ENCODE results near the gene CNOT2.
A peak's percentile ranks its signal among the peaks of the same experiment; 100 is the strongest.

The CNOT2 gene

DNA sequence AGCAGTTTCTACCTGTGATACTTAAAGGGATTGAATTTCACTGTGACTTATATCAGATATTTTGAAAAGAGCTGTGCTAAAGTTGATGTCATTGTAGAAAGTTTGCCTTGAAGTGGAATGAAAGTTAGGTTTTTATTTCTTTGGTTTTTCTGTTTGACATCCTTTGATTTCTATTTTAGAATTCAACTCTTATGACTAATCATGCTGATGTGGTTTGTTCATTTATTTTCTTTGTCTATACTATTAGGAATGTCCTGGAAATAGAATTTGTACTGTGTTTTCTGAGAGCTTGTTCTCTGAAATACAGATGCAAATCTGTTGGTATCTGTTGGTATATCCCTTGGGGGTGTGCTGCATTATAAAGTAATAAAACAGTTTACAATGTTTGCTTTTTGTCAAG is 3.3 kb downstream of the CNOT2 start:
- no peak overlapping the region for H3K4me3 ChIP-seq (ENCODE audit: low read depth, low read length)
- TF ChIP-seq, protein P1, sequence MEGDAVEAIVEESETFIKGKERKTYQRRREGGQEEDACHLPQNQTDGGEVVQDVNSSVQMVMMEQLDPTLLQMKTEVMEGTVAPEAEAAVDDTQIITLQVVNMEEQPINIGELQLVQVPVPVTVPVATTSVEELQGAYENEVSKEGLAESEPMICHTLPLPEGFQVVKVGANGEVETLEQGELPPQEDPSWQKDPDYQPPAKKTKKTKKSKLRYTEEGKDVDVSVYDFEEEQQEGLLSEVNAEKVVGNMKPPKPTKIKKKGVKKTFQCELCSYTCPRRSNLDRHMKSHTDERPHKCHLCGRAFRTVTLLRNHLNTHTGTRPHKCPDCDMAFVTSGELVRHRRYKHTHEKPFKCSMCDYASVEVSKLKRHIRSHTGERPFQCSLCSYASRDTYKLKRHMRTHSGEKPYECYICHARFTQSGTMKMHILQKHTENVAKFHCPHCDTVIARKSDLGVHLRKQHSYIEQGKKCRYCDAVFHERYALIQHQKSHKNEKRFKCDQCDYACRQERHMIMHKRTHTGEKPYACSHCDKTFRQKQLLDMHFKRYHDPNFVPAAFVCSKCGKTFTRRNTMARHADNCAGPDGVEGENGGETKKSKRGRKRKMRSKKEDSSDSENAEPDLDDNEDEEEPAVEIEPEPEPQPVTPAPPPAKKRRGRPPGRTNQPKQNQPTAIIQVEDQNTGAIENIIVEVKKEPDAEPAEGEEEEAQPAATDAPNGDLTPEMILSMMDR (IDR thresholded peaks at IDR 0.05; ENCODE audit: low read depth, low read length, missing control alignments), result no peak
- no peak for DNase-seq
- H3K36me3 ChIP-seq (replicated peaks), result no peaks in the 10 kb centered on the region
- in situ Hi-C loops (cut with HindIII; ENCODE audit: low pct_ligation_motif_present, low sequenced_read_pairs), result no loop called here
- no peaks in the 10 kb centered on the region for H3K27me3 ChIP-seq (replicated peaks)
- H3K27ac ChIP-seq, result peak overlapping the region; percentile 6

DNA sequence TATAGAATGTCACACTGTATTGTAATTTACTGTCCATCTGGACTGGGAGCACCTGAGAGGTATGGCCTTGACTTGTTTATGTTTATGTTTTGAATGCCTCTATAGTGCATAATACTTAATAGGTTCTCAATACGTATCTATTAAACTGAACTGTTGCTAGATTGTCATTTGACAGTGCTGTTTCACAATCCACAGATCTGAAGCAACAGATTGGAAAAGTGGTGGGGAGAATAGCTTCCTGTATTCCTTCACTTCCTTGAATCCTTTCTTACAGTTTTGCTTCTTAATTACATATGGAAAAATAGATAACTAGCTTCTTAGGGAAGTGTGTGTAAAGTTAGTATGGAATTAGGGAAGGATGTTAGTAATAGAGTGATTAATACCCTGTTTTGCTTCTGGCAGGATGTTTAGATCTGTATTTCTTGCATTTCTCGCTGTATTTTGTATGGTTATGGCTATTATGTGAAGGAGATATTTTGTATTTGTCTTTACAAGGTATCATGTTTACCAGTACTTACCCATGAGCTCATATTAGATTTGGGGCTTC is 4.5 kb downstream of the CNOT2 start:
- Histone ChIP-seq H3K36me3 (replicated peaks) (no peaks in the 10 kb centered on the region), H3K27ac (no peak overlapping the region), H3K4me3 (ENCODE audit: low read depth, low read length) (no peak overlapping the region), H3K27me3 (replicated peaks) (no peaks in the 10 kb centered on the region)
- TF ChIP-seq, protein P1 (IDR thresholded peaks at IDR 0.05; ENCODE audit: low read depth, low read length, missing control alignments), result no peak
- in situ Hi-C loops (cut with HindIII; ENCODE audit: low pct_ligation_motif_present, low sequenced_read_pairs), result no loop called here
- DNase-seq, result no peak

DNA sequence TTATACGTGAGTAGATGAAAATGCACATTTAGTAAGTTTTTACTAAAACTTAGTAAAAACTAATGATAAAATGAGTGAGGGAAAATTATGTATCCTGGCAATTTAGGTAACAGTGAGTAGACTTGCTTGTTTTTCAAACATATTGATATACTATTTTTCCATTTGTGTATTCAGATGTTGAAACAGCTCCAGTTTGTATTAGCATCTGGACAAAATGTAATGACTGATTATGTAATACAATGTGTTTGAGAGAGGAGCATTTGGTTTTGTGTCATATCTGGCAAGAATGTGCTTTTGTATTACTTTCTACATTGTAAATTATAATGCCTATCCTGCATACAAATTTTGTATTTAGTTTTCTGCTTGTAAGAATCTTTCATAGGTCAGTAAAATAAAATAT is 5.6 kb downstream of the CNOT2 start:
- no peaks in the 10 kb centered on the region for H3K36me3 ChIP-seq (replicated peaks)
- no peak overlapping the region for H3K27ac ChIP-seq
- no peak overlapping the region for H3K4me3 ChIP-seq (ENCODE audit: low read depth, low read length)
- H3K27me3 ChIP-seq (replicated peaks), result no peaks in the 10 kb centered on the region
- in situ Hi-C loops (cut with HindIII; ENCODE audit: low pct_ligation_motif_present, low sequenced_read_pairs), result no loop called here
- TF ChIP-seq, protein P1 (IDR thresholded peaks at IDR 0.05; ENCODE audit: low read depth, low read length, missing control alignments), result no peak
- DNase-seq, result no peak

DNA sequence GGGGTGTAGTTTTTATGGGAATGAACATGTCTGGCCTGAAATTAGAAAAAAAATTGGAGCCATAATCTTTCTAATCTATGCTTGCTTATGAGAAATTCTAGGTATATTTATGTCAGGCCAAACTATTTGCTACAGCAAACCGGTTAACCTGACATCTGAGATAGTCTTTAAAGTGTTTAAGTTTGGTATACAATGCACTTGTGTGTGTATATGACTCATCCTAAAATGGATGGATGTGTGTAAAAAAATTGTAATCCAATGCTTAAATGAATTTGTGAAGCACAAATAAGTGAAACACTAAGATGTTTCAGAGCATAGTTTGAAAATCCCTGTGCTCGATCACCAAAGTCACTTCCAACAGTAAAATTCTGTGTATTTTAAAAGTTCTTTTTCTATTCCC is 6.7 kb downstream of the CNOT2 start:
- Histone ChIP-seq H3K4me3 (ENCODE audit: low read depth, low read length) (no peak overlapping the region), H3K27ac (no peak overlapping the region), H3K27me3 (replicated peaks) (no peaks in the 10 kb centered on the region), H3K36me3 (replicated peaks) (no peaks in the 10 kb centered on the region)
- in situ Hi-C loops (cut with HindIII; ENCODE audit: low pct_ligation_motif_present, low sequenced_read_pairs), result no loop called here
- TF ChIP-seq, protein P1 (IDR thresholded peaks at IDR 0.05; ENCODE audit: low read depth, low read length, missing control alignments), result no peak
- no peak for DNase-seq

DNA sequence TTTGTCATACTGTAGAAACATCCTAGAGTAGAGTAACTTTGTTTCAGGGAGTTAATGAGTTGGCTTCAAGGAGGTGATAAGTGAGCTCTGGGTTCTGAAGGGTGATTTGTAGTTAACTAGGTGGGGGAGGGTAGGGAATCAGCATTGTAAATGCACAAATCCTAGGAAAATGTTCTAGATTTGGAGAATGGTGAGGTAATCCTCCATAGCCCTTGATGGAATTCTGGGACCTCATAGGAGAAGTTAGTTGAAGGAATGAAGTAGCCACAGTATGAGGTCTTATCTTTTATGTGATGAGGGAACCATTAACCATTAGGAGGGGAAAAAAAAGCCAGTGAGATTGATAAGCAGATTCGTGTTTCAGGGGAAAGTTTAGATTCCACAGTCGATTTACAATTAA is 8.0 kb downstream of the CNOT2 start:
- in situ Hi-C loops (cut with HindIII; ENCODE audit: low pct_ligation_motif_present, low sequenced_read_pairs), result no loop called here

More for the DNA sequence above, 8.0 kb downstream of the CNOT2 start:
- Histone ChIP-seq H3K4me3 (ENCODE audit: low read depth, low read length) (no peak overlapping the region), H3K36me3 (replicated peaks) (no peaks in the 10 kb centered on the region), H3K27ac (no peak overlapping the region), H3K27me3 (replicated peaks) (no peaks in the 10 kb centered on the region)
- TF ChIP-seq, protein P1 (IDR thresholded peaks at IDR 0.05; ENCODE audit: low read depth, low read length, missing control alignments), result no peak
- DNase-seq, result no peak
